ENCODE data around the gene RPN1.
"Not testable (repeated sequence)": the region's sequence is repeated elsewhere in the genome, so short reads cannot be mapped to it uniquely, and the experiment has no call there.

The RPN1 gene

DNA sequence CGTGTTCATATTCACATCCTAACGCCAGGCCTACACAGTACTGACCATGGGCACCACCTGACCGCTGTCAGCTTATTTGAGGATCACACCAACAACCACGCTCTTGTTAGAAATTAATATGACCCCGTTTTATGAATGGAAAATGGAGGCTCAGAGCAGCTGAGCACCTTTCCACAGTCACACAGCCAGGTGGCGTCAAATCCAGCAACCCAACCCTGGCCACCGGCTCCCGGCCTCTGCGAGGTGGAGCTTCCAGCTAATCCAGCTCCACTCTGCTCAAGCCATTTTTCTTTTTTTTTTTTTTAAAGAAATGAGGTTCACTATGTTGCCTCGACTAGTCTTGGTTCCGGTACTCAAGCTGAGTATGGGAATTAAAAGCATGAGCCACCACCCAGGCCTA is 41.3 kb downstream of the RPN1 start:
- DNase-seq (ENCODE audit: low read depth): no peak

DNA sequence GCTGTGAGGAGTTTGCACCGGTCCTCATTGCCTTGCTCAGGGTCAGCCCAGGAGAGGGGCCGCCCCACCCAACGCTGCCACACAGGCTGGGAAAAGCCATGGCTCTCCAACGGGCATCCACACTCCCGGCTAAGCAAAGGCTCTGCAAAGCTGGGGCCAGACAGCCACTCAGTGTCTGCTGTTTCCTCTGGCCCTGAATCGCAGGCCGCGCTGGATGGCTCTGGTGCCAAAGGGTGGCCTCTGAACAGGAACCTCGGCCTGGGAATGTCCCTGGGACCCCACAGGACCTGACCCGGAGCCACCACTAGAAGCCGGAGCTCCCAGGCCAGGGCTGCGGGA is 42.9 kb downstream of the RPN1 start:
- DNase-seq (ENCODE audit: low read depth): no peak

DNA sequence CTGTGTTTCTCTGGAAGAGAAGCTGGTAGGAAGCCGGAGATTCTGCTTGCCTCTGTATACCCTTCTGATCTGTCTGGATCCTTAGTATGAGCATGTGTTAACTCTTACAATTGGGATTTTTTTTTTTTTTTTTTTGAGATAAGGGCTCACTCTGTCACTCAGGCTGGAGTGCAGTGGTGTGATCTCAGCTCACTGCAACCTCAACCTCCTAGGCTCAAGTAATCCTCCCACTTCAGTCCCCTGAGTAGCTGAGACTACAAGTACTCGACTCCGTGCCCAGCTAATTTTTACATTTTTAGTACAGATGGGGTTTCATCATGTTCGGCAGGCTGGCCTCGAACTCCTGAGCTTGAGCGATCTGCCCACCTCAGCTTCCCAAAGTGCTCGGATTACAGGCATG is 44.5 kb downstream of the RPN1 start:
- DNase-seq (ENCODE audit: low read depth): no peak

GRCh38 chr3:128605091-128606046 is 45.2 kb downstream of the RPN1 start:
- no peak for DNase-seq (ENCODE audit: low read depth)

DNA sequence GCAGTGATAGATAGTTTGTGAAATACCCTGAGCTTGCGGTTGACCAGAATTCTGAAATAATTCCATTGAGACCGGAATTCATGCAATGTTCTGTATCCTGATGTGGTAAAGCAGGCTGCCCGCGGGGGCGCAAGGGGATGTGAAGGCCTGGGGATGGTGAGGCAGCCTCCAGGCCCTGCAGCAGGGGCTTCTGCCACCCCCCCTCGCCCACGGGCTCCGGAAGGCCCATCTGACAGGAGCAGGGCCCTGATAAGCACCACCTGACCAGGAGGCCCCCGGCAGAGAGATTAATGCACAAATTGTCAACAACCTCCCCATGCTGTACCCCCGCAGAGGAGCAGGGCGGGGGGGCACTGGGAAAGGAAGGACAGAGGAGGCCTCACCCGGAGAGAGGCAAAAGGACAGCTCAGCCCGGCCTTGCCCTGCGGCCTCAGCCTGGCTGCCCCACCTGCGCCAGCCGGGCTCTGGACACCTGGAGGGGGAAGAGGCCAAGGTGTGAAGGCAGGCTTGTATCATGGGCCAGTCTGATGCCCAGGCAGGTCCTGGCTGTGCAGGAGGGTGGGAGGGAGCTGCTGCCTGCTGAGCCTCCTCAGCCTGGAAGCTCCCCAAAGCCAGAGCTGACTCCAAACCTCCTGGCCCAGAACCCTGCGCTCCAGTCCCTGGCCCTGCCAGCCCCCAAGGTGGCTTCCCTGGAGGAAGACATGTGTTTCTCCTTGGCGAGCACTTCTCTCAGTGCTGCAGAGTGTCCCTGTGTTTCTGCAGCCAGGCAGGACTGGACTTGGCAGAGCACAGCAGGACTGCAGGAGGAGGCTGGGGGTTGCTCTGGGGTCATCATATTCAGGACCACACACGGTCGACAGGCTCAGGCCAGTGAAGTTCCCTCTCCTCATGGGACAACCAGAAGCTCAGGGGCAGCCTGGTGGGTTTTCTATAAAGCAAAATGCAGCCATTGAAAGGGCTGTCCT is 46.5 kb downstream of the RPN1 start:
- no peak for DNase-seq (ENCODE audit: low read depth)

DNA sequence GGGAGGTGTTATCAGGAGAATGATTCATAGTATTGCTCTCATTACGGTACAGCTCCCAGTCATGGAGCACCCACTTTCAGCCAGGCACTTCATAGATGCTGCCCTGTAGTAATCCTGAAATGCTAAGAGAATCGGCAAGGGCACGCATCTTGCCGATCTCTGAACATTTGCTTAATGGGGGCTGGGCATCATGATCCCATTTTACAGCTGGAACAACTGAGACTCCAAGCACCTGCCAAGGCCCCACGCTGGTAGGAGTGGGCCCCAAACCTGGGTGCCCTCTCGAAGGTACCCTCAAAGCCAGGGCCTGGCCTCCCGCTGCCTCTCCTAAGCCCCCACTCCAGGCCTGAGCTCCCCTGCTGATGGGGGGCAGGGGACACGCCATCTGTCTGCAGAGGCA is 47.3 kb downstream of the RPN1 start:
- no peak for DNase-seq (ENCODE audit: low read depth)

GRCh38 chr3:128598884-128599664 is 51.5 kb downstream of the RPN1 start:
- DNase-seq (ENCODE audit: low read depth): no peak

GRCh38 chr3:128597900-128598299 is 52.7 kb downstream of the RPN1 start:
- DNase-seq (ENCODE audit: low read depth): no peak

DNA sequence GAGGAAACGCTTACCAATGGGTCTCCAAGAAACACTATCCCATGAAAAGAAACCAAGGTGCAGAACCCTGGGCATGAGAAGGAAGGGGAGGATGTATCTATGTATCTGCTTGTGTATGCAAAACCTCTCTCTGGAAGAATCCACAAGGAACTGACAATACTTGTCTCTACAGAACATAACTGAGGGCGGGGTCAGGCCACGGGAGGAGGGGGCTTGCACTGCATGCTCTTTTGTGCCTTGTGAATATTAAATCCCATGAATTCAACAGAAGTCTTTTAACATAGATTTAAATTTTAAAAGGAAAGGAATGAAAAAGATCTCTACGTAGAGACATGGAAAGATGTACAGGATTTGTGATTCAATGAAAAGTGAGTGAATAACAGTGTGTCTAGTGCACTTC is 57.8 kb downstream of the RPN1 start:
- DNase-seq (ENCODE audit: low read depth): no peak

DNA sequence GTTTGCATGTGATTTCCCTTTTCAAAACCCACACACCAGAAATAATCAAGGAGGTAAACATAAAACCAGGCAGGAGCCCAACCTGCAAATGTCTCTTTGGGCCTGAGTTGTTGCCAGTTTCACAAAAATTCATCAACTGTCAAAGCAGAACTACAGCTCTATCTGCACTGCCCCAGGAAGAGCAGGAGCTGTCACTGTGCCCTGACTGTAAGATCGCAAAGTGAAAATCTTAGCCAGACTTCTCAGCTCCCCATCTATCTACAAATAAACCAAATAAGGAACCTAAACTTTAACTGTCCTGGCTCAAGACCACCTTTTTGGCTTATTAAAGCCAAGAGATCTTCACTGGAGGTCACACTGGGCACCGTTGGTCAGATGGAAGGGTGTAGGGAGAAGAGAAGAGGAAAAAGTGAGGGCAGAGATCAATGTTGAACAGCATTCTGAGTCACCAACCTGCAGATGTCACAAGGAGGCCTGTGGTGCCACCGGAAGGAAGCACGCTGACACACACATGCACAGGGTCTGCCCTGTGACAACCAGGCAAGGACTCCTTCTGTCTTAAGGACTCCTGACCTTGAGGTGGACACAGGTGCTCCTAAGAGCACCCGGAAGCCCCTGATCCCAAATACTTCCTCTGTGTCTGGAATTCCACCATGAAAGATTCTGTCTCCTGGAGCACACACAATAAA is 58.7 kb downstream of the RPN1 start:
- DNase-seq (ENCODE audit: low read depth): no peak

DNA sequence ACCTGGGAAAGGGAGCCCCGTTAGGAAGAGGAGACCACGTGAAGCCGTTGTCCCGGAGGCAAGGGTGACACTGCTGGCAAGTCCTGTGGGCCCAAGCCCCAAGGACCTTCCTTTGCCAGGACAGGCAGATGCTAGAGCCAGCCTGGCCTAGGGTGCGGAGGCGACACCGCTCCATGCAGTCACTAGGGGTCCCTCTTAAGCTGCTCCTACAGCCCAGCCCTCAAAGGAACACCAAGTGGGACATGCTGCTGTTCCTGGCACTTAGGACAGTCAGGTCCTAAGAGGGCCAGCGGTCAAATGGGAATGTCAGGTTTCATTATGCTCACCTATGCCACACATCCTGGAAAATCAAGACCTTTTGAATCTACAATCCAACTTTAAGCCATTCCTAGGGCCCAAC is 59.7 kb downstream of the RPN1 start:
- DNase-seq (ENCODE audit: low read depth): no peak

DNA sequence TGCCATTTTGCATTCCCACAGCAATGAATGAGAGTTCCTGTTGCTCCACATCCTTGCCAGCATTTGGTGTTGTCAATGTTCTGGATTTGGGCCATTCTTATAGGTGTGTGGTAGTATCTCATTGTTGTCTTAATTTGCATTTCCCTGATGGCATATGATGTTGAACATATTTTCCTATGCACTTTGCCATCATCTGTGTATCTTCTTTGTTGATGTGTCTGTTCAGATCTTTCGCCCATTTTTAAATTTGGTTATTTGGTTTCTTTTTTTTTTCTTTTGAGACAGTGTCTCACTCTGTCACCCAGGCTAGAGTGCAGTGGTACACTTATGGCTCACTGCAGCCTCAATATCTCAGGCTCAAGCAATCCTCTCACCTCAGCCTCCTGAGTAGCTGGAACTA is 60.6 kb downstream of the RPN1 start:
- not testable (repeated sequence) for DNase-seq (ENCODE audit: low read depth)

GRCh38 chr3:128588147-128588546 is 62.5 kb downstream of the RPN1 start:
- no peak for DNase-seq (ENCODE audit: low read depth)

- no peak for DNase-seq (ENCODE audit: low read depth)
Measured at GRCh38 chr3:128587391-128587790, 63.2 kb downstream of the RPN1 start.

- not testable (repeated sequence) for DNase-seq (ENCODE audit: low read depth)
Measured at GRCh38 chr3:128586932-128587331, 63.7 kb downstream of the RPN1 start.

DNA sequence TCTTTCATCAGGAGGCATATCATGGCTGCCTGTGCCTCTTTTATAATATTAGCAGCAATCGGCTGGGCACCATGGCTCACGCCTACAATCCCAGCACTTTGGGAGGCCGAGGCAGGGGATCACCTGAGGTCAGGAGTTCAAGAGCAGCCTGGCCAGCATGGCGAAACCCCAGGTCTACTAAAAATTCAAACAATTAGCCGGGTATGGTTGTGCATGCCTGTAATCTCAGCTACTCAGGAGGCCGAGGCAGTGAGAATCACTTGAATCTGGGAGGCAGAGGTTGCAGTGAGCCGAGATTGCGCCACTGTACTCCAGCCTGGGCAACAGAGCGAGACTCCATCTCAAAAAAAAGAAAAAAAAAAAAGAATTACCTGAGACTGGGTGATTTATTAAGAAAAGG is 64.2 kb downstream of the RPN1 start:
- not testable (repeated sequence) for DNase-seq (ENCODE audit: low read depth)

DNA sequence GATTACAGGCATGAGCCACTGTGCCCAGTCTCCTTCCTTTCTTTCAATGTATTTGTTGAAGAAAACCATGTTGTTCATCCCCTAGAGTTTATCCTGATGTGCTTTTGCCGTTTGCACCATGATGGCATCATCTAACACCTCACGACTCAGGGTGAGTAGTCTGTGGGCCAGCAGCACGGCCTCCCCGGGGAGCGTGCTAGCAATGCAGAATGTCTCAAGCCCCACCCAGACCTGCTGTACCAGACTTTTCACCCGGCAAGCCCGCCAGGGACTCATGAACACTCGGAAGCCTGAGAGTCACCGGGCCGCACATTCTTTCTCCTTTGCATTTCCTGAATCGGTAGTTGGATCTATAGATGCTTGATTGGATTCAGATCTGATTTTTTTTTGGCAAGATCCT is 64.6 kb downstream of the RPN1 start:
- DNase-seq (ENCODE audit: low read depth): no peak

DNA sequence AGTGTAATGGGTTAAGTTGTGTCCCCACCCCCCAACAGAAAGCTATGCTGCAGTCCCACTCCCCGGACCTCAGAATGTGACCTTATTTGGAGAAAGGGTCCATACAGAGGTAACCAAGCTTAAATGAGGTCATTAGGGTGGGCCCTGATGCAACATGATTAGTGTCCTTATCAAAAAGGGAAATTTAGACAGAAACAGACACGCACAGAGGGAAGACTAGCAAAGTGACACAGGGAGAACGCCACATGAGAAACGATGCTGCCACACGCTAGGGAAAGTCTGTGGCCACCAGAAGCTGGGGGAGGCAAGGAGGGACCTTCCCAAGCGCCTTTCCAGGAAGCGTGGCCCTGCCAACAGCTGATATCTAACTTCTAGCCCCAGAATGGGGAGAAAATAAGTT is 65.4 kb downstream of the RPN1 start:
- no peak for DNase-seq (ENCODE audit: low read depth)

DNA sequence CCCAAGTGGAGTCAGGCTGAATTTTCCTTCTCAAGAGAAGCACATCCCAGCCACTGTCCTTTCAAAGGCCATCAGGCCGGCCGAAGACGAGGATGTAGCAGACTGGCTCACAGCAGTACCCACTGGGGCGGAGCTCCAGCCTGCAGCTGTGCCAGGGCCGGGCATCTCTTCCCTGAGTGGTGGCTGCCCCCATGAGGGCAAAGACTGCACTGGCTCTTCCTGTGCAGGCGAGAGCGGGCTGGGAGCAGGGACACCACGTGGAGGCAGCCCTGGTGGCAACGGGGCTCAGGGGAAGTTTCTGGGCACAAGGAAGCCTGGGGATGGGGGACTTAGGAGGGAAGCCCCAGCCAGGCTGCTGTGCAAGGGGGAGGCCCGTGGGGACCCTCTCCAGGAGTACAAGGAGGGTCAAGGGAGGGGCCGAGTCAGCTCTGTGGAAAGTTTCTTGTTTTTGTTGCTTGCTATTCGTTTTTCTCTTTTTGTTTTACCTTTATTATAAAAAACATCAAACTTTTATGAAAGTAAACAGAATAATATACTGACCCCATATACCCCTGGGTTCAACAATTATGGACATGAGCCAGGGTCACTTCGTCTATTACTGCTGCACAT is 66.1 kb downstream of the RPN1 start:
- DNase-seq (ENCODE audit: low read depth): peak; percentile 47

DNA sequence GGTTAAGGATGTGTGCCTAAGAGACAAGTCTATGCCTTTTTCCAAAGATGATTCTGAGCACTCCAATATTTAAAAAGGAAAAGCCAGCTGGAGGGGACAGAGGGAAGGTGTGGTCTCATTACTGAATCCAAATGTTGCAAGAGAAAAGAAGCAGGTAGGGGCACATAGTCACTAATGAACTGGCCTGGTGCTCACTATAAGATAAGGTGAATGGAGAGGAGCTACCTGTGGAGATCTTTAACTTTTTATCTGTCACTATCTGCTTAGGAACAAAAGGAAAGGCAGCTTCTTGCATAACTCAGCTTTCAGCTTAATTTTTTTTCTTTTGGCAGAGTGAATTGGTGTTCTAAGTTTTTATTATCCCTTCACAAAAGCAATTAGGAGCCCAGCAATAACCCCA is 69.1 kb downstream of the RPN1 start:
- no peak for DNase-seq (ENCODE audit: low read depth)

DNA sequence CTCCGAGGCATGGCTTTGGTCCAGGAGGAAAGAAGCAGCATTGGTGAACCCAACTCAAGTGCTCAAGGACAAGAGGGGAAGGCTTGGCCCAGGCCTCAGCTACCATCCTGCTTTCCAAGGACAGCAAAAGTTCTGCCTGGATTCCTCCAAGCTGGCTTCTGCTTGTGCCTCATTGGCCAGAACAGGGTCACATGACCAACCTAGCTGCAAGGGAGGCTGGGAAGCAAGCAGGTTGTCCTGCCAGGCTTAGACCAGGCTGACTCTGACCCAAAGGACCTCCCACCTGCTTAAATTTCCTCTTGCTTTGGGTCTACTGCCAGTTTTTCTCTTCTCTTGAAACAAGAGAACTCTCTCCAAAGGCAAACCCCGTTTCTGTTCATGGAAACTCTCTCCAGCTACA is 70.7 kb downstream of the RPN1 start:
- no peak for DNase-seq (ENCODE audit: low read depth)

All from activated T-cell treated with anti-CD3 and anti-CD28 coated beads for 48 hours (primary cell).